WTC11 (cell line): ENCODE results near the gene VWA5A. TPM values are rescaled to one million over a fixed set of nuclear protein-coding genes. Genes with fewer than 3 reads are reported as not detected.

Experiments used
- ATAC-seq: fragments of 200-7000 bp; cut with Tn5 transposase; 2 replicates; pipeline ENCODE4 v1.10.0; 2021; ENCODE audit warnings: mild to moderate bottlenecking, moderate library complexity
- CTCF ChIA-PET: fragments of 300-600 bp; sonication (Branson Sonifier 250); formaldehyde crosslinking; loops from one replicate; lab custom pipeline; 2021; ENCODE audit warnings: antibody characterized with exemption; lab: Charles Lee
- POLR2A ChIA-PET: fragments of 350-600 bp; sonication (Branson Sonifier 250); formaldehyde crosslinking; loops from one replicate; lab custom pipeline; 2021; ENCODE audit warnings: antibody characterized with exemption; lab: Charles Lee
- DNase-seq: peaks from one replicate; pipeline ENCODE4 v3.0.0; 2021; ENCODE audit warnings: low spot score
- H3K27ac Mint-ChIP-seq: 2 replicates; pipeline ENCODE4 v1.8.0; 2021; ENCODE audit warnings: mixed read lengths
- H3K27me3 Mint-ChIP-seq: 2 replicates; pipeline ENCODE4 v1.8.0; 2021; ENCODE audit warnings: low read depth, mild to moderate bottlenecking, moderate library complexity, mixed read lengths
- H3K36me3 Mint-ChIP-seq: 2 replicates; pipeline ENCODE4 v1.8.0; 2021; ENCODE audit warnings: mixed read lengths
- H3K4me1 Mint-ChIP-seq: 2 replicates; pipeline ENCODE4 v1.8.0; 2022; ENCODE audit warnings: mixed read lengths
- H3K4me3 Mint-ChIP-seq: 2 replicates; pipeline ENCODE4 v1.8.0; 2021; ENCODE audit warnings: mild to moderate bottlenecking, moderate library complexity, mixed read lengths
- H3K9me3 Mint-ChIP-seq: 2 replicates; pipeline ENCODE4 v1.8.0; 2021; ENCODE audit warnings: mixed read lengths
- CDX4 ChIP-seq: fragments of 250-450 bp; sonication (Bioruptor Pico); IDR thresholded peaks from 2 replicates; pipeline ENCODE4 v1.9.0; 2021; ENCODE audit warnings: moderate library complexity, mild to moderate bottlenecking, inconsistent platforms, borderline replicate concordance
- CREM ChIP-seq: sonication (generic); formaldehyde crosslinking; IDR thresholded peaks from 2 replicates; pipeline ENCODE4 v1.8.1; 2022; ENCODE audit warnings: mild to moderate bottlenecking, missing genetic modification reagents, moderate library complexity
- E2F4 ChIP-seq: sonication (generic); formaldehyde crosslinking; IDR thresholded peaks from 2 replicates; pipeline ENCODE4 v1.8.1; 2022; ENCODE audit warnings: low read depth, mild to moderate bottlenecking, moderate library complexity, missing genetic modification reagents, borderline replicate concordance
- ERG ChIP-seq: fragments of 250-450 bp; sonication (Bioruptor Pico); IDR thresholded peaks from 2 replicates; pipeline ENCODE4 v1.8.0; 2021; ENCODE audit warnings: mild to moderate bottlenecking
- ETV6 ChIP-seq: sonication (generic); formaldehyde crosslinking; IDR thresholded peaks from 2 replicates; pipeline ENCODE4 v1.8.1; 2022; ENCODE audit warnings: mild to moderate bottlenecking, missing genetic modification reagents
- FOXK1 ChIP-seq: sonication (generic); formaldehyde crosslinking; IDR thresholded peaks from 2 replicates; pipeline ENCODE4 v1.8.0; 2022; ENCODE audit warnings: mild to moderate bottlenecking, moderate library complexity, missing genetic modification reagents
- GABPB1 ChIP-seq: sonication (generic); formaldehyde crosslinking; IDR thresholded peaks from 2 replicates; pipeline ENCODE4 v1.8.1; 2023; ENCODE audit warnings: mild to moderate bottlenecking, missing genetic modification reagents
- IRF2 ChIP-seq: sonication (generic); formaldehyde crosslinking; IDR thresholded peaks from 2 replicates; pipeline ENCODE4 v1.8.0; 2022; ENCODE audit warnings: low read depth, missing genetic modification reagents, borderline replicate concordance
- JAZF1 ChIP-seq: fragments of 250-450 bp; sonication (Bioruptor Pico); IDR thresholded peaks from 2 replicates; pipeline ENCODE4 v1.9.0; 2021; ENCODE audit warnings: moderate library complexity, mild to moderate bottlenecking, inconsistent platforms
- JUN ChIP-seq: sonication (generic); formaldehyde crosslinking; IDR thresholded peaks from 2 replicates; pipeline ENCODE4 v1.8.0; 2023; ENCODE audit warnings: mild to moderate bottlenecking, missing genetic modification reagents
- KAT7 ChIP-seq: sonication (generic); formaldehyde crosslinking; IDR thresholded peaks from 2 replicates; pipeline ENCODE4 v1.8.1; 2023; ENCODE audit warnings: missing genetic modification reagents, mild to moderate bottlenecking, borderline replicate concordance
- RELA ChIP-seq: sonication (generic); formaldehyde crosslinking; IDR thresholded peaks from 2 replicates; pipeline ENCODE4 v1.8.1; 2022; ENCODE audit warnings: missing genetic modification reagents, mild to moderate bottlenecking, borderline replicate concordance
- RORB ChIP-seq: fragments of 250-450 bp; sonication (Bioruptor Pico); IDR thresholded peaks from 2 replicates; pipeline ENCODE4 v1.9.0; 2021; ENCODE audit warnings: mild to moderate bottlenecking
- TCF7 ChIP-seq: sonication (generic); formaldehyde crosslinking; IDR thresholded peaks from 2 replicates; pipeline ENCODE4 v1.8.0; 2022; ENCODE audit warnings: mild to moderate bottlenecking, low read depth, missing genetic modification reagents, moderate library complexity
- TEAD4 ChIP-seq: sonication (generic); formaldehyde crosslinking; IDR thresholded peaks from 2 replicates; pipeline ENCODE4 v1.8.0; 2022; ENCODE audit warnings: mild to moderate bottlenecking, missing genetic modification reagents
- ZBTB21 ChIP-seq: sonication (generic); formaldehyde crosslinking; IDR thresholded peaks from 2 replicates; pipeline ENCODE4 v1.8.1; 2023; ENCODE audit warnings: mild to moderate bottlenecking, missing genetic modification reagents, borderline replicate concordance
- ZMAT4 ChIP-seq: fragments of 250-450 bp; sonication (Bioruptor Pico); IDR thresholded peaks from 2 replicates; pipeline ENCODE4 v1.9.0; 2021; ENCODE audit warnings: mild to moderate bottlenecking
- ZNF138 ChIP-seq: sonication (generic); formaldehyde crosslinking; conservative IDR thresholded peaks from 2 replicates; pipeline ENCODE4 v1.8.1; 2022; ENCODE audit warnings: mild to moderate bottlenecking, moderate library complexity, missing genetic modification reagents
- ZNF219 ChIP-seq: sonication (generic); formaldehyde crosslinking; IDR thresholded peaks from 2 replicates; pipeline ENCODE4 v1.8.0; 2023; ENCODE audit warnings: missing genetic modification reagents, mild to moderate bottlenecking, borderline replicate concordance
- ZNF263 ChIP-seq: sonication (generic); formaldehyde crosslinking; IDR thresholded peaks from 2 replicates; pipeline ENCODE4 v1.8.1; 2022; ENCODE audit warnings: low read depth, mild to moderate bottlenecking, moderate library complexity, missing genetic modification reagents
- ZNF532 ChIP-seq: fragments of 250-450 bp; sonication (Bioruptor Pico); IDR thresholded peaks from 2 replicates; pipeline ENCODE4 v1.9.0; 2021; ENCODE audit warnings: mild to moderate bottlenecking, borderline replicate concordance
- ZNF671 ChIP-seq: fragments of 250-450 bp; sonication (Bioruptor Pico); IDR thresholded peaks from 2 replicates; pipeline ENCODE4 v1.8.0; 2021; ENCODE audit warnings: mild to moderate bottlenecking
- total RNA-seq: library from RNA; stranded (reverse); gene quantifications from 3 replicates; pipeline ENCODE4 v1.2.3, GENCODE V29; 2021

Gene VWA5A
- total RNA-seq, 1 experiment from 2014 or later: 19.5 TPM

GRCh38 chr11:124152770-124153407 is 37.6 kb downstream of the VWA5A start:
- ChIA-PET POLR2A (no interaction called here), CTCF (interaction anchor here (1.4 kb wide), 1 partner anchor 29 kb away, joined by 3 read pairs; no protein-coding TSS in a partner anchor)
- peaks cover 2% of the 10 kb centered on the region for H3K4me1 Mint-ChIP-seq
- peaks cover 5% of the 10 kb centered on the region; the same call in 1 of the 2 replicates for H3K9me3 Mint-ChIP-seq
- H3K4me3 Mint-ChIP-seq: no peak overlapping the region
- TF ChIP-seq CREM: no peak
- TF ChIP-seq ZNF138 (CRISPR knock-in tag): no peak
- no peak for TF ChIP-seq ZBTB21
- TF ChIP-seq, all 79 proteins: peak for 0
- H3K27me3 Mint-ChIP-seq: peaks cover 16% of the 10 kb centered on the region
- H3K36me3 Mint-ChIP-seq: no peaks in the 10 kb centered on the region
- H3K27ac Mint-ChIP-seq: no peak overlapping the region
- ATAC-seq: no peak
- DNase-seq: no peak

- Mint-ChIP-seq H3K27ac (no peak overlapping the region), H3K9me3 (peaks cover 5% of the 10 kb centered on the region; the same call in 1 of the 2 replicates), H3K27me3 (peaks cover 21% of the 10 kb centered on the region), H3K4me1 (peaks cover 2% of the 10 kb centered on the region), H3K36me3 (no peaks in the 10 kb centered on the region), H3K4me3 (no peak overlapping the region)
- ATAC-seq: no peak
- no peak for DNase-seq
- TF ChIP-seq ZNF219 (CRISPR knock-in tag) (no peak), RORB (CRISPR knock-in tag) (no peak), CREM (no peak), TEAD4 (CRISPR knock-in tag) (no peak), ERG (CRISPR knock-in tag) (no peak), ZMAT4 (CRISPR knock-in tag) (no peak), ZNF671 (CRISPR knock-in tag) (no peak), ZNF263 (CRISPR knock-in tag) (no peak), TCF7 (CRISPR knock-in tag) (no peak), GABPB1 (CRISPR knock-in tag) (no peak), CDX4 (CRISPR knock-in tag) (no peak), ETV6 (no peak), RELA (CRISPR knock-in tag) (no peak), E2F4 (CRISPR knock-in tag) (no peak), KAT7 (CRISPR knock-in tag) (no peak), FOXK1 (CRISPR knock-in tag) (no peak), JAZF1 (CRISPR knock-in tag) (no peak), ZNF532 (CRISPR knock-in tag) (no peak), JUN (CRISPR knock-in tag) (no peak), IRF2 (no peak)
- CTCF ChIA-PET: interaction anchor here (1.4 kb wide), 1 partner anchor 30 kb away, joined by 3 read pairs; no protein-coding TSS in a partner anchor
- POLR2A ChIA-PET: no interaction called here
These were observed 38.6 kb downstream of the VWA5A start for GRCh38 chr11:124153821-124154220.
